ENCODE results near the gene RPLP2. TPM values are rescaled to one million over a fixed set of nuclear protein-coding genes. Genes with fewer than 3 reads are reported as not detected.
A peak's percentile ranks its signal among the peaks of the same experiment; 100 is the strongest.

The RPLP2 gene
- total RNA-seq, 1 experiment from 2014 or later, result 1,270 TPM

- no peaks in the 10 kb centered on the region for H3K36me3 ChIP-seq (ENCODE audit: low read depth)
- H3K27me3 ChIP-seq (ENCODE audit: insufficient read depth, low read depth), result no peaks in the 10 kb centered on the region
- no peaks in the 10 kb centered on the region for H3K9me3 ChIP-seq (ENCODE audit: insufficient read depth, low read depth)
- peak within 1 kb of the TSS; percentile 67 for H3K4me3 ChIP-seq
- H3K4me2 ChIP-seq, result peak within 1 kb of the TSS; percentile 96
- intact Hi-C loops (cut with micrococcal nuclease; ENCODE audit: unreplicated experiment), result no loop called here
- CTCF ChIA-PET, result interaction anchor here (0.5 kb wide), 1 partner anchor 13 kb away, joined by 4 read pairs; no protein-coding TSS in a partner anchor
- H3K4me1 ChIP-seq (replicated peaks; ENCODE audit: insufficient read depth), result peaks cover 24% of the 10 kb centered on the region
- DNase-seq, result peak; percentile 34 to 60
- no peaks in the 10 kb centered on the region for H3K9me2 ChIP-seq (ENCODE audit: insufficient read depth)
- no peak for TF ChIP-seq EZH2 (IDR thresholded peaks at IDR 0.05; ENCODE audit: low read depth)
- peaks cover 17% of the 10 kb centered on the region; the same call in 1 of the 2 replicates for H3F3A ChIP-seq (ENCODE audit: insufficient read depth, low read depth)
- no TSS peak for BruUV-seq (replicated peaks)
- no peaks in the 10 kb centered on the region for H4K20me1 ChIP-seq (ENCODE audit: insufficient read depth)
- H2AFZ ChIP-seq, result no peak within 1 kb of the TSS
- H3K79me2 ChIP-seq (ENCODE audit: low read depth), result peaks cover 12% of the 10 kb centered on the region
- peak within 1 kb of the TSS; percentile 78 for H3K27ac ChIP-seq
- POLR2A ChIA-PET (ENCODE audit: unreplicated experiment), result interaction anchor here (0.5 to 0.6 kb wide), 2 partner anchors 13 to 23 kb away, joined by 3 to 5 read pairs; no protein-coding TSS in a partner anchor
Measured at GRCh38 chr11:832529-833113, 22.9 kb downstream of the RPLP2 start, which contains the start of gene CD151. Gene CD151, plus strand, starts transcription at chr11:832952. Its CDS starts 3,118 bp downstream, at chr11:836070.

GRCh38 chr11:833114-833791 lies 23.5 kb downstream of the RPLP2 start:
- Histone ChIP-seq H4K20me1 (ENCODE audit: insufficient read depth) (no peaks in the 10 kb centered on the region), H3K27ac (peak overlapping the region; percentile 78), H3F3A (ENCODE audit: insufficient read depth, low read depth) (peaks cover 17% of the 10 kb centered on the region; the same call in 1 of the 2 replicates), H3K4me1 (replicated peaks; ENCODE audit: insufficient read depth) (peaks cover 18% of the 10 kb centered on the region), H3K4me3 (peak overlapping the region; percentile 67), H3K9me3 (ENCODE audit: insufficient read depth, low read depth) (no peaks in the 10 kb centered on the region), H3K79me2 (ENCODE audit: low read depth) (peaks cover 12% of the 10 kb centered on the region), H2AFZ (no peak overlapping the region), H3K27me3 (ENCODE audit: insufficient read depth, low read depth) (no peaks in the 10 kb centered on the region), H3K4me2 (peak overlapping the region; percentile 87), H3K36me3 (ENCODE audit: low read depth) (no peaks in the 10 kb centered on the region), H3K9me2 (ENCODE audit: insufficient read depth) (no peaks in the 10 kb centered on the region)
- POLR2A ChIA-PET (ENCODE audit: unreplicated experiment), result no interaction called here
- intact Hi-C loops (cut with micrococcal nuclease; ENCODE audit: unreplicated experiment), result no loop called here
- TF ChIP-seq CTCF (conservative IDR thresholded peaks at IDR 0.05) (no peak), EZH2 (IDR thresholded peaks at IDR 0.05; ENCODE audit: low read depth) (no peak)
- CTCF ChIA-PET, result no interaction called here
- BruUV-seq (replicated peaks), result no TSS peak
- peak; percentile 35 to 57 for DNase-seq

- peak in 1 of 2 experiments; percentile 37 for DNase-seq
- Histone ChIP-seq H3K4me1 (replicated peaks; ENCODE audit: insufficient read depth) (peaks cover 15% of the 10 kb centered on the region), H3K9me3 (ENCODE audit: insufficient read depth, low read depth) (no peaks in the 10 kb centered on the region), H3K4me3 (peak overlapping the region; percentile 67; the same call in 1 of the 2 replicates), H3K27ac (peak overlapping the region; percentile 78), H3F3A (ENCODE audit: insufficient read depth, low read depth) (peaks cover 22% of the 10 kb centered on the region; the same call in 1 of the 2 replicates), H3K79me2 (ENCODE audit: low read depth) (peaks cover 12% of the 10 kb centered on the region), H4K20me1 (ENCODE audit: insufficient read depth) (no peaks in the 10 kb centered on the region), H3K36me3 (ENCODE audit: low read depth) (no peaks in the 10 kb centered on the region), H2AFZ (no peak overlapping the region), H3K27me3 (ENCODE audit: insufficient read depth, low read depth) (no peaks in the 10 kb centered on the region), H3K4me2 (peak overlapping the region; percentile 87), H3K9me2 (ENCODE audit: insufficient read depth) (no peaks in the 10 kb centered on the region)
- BruUV-seq (replicated peaks), result no TSS peak
- ChIA-PET CTCF (no interaction called here), POLR2A (ENCODE audit: unreplicated experiment) (interaction anchor here (0.6 to 0.7 kb wide), 2 partner anchors 272 to 274 kb away, joined by 4 to 7 read pairs; no protein-coding TSS in a partner anchor)
- TF ChIP-seq EZH2 (IDR thresholded peaks at IDR 0.05; ENCODE audit: low read depth) (no peak), CTCF (conservative IDR thresholded peaks at IDR 0.05) (no peak)
- intact Hi-C loops (cut with micrococcal nuclease; ENCODE audit: unreplicated experiment), result loop anchor here (2.0 kb wide), 1 partner anchor 15 kb away; the partner anchor contains the start of gene PNPLA2
Measured at GRCh38 chr11:833849-834311, 24.1 kb downstream of the RPLP2 start.
